Measurements from ENCODE around the gene ASTN2. TPM values are rescaled to one million over a fixed set of nuclear protein-coding genes. Genes with fewer than 3 reads are reported as not detected.

ASTN2 gene
- total and polyA plus RNA-seq, 2 donors (not counting 3 experiments of a cell fraction or from before 2014, with no cell fraction given) = 1.0 to 1.9 TPM

DNA sequence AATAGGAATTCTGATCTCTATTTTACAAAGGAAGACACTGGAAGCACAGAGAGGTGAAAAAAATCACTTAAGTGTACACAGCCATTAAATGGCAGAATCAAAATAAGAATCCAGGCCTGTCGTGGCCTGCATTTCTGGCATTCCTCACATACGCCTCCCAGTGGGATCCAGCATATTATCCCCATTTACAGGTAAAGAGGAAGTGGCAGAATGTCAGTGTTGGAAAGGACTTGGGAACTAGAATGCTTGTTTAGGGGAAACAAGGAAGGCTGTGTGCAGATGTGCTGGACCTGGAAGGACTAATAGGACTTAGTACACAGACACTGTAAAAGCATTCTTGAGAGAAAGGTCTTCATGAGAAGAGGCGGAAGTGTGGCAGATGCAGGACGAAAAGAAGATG is 486.0 kb downstream of the ASTN2 start:
- H3K27me3 ChIP-seq (ENCODE audit: control insufficient read depth in 2 of 2, insufficient read depth in 2 of 2, low read length in 2 of 2) = no peaks in the 10 kb centered on the region
- no peak overlapping the region for H3K4me2 ChIP-seq (ENCODE audit: insufficient read depth, low read length)
- intact Hi-C loops (cut with micrococcal nuclease) (no loop called here), dilution Hi-C loops (cut with MboI; ENCODE audit: extremely low pct_ligation_motif_present, low sequenced_read_pairs) (no loop called here)
- no peaks in the 10 kb centered on the region for H3K9me1 ChIP-seq (replicated peaks; ENCODE audit: control insufficient read depth, extremely low read depth, insufficient read depth, low read length)
- H3K4me1 ChIP-seq (ENCODE audit: control insufficient read depth, extremely low read depth, insufficient read depth, low read length) = no peaks in the 10 kb centered on the region
- no peak overlapping the region for H3K27ac ChIP-seq (ENCODE audit: insufficient read depth, low read depth, low read length)
- no peak for DNase-seq (ENCODE audit: low read depth, low spot score)
- H3K9me3 ChIP-seq (replicated peaks; ENCODE audit: control insufficient read depth, insufficient read depth, low read length) = peaks cover 5% of the 10 kb centered on the region
- no peak overlapping the region for H3K4me3 ChIP-seq (replicated peaks in 1 of 3; ENCODE audit: insufficient read depth in 1 of 3, low read depth in 1 of 3, low read length in 3 of 3)
- no peaks in the 10 kb centered on the region for H3K79me2 ChIP-seq (ENCODE audit: control insufficient read depth, insufficient read depth, low read length)
- no peaks in the 10 kb centered on the region for H4K20me1 ChIP-seq (replicated peaks; ENCODE audit: control insufficient read depth, extremely low read depth, insufficient read depth, low read length)
- TF ChIP-seq POLR2AphosphoS5 (IDR thresholded peaks at IDR 0.05; ENCODE audit: insufficient read depth, low read depth, low read length) (no peak), POLR2A (IDR thresholded peaks at IDR 0.05; ENCODE audit: low read depth, low read length) (no peak), EZH2 (IDR thresholded peaks at IDR 0.05; ENCODE audit: borderline replicate concordance, low read depth, low read length, severe bottlenecking) (no peak), JUN (IDR thresholded peaks at IDR 0.05; ENCODE audit: borderline replicate concordance, insufficient read depth, insufficient read length, low read depth) (no peak), MYC (IDR thresholded peaks at IDR 0.05; ENCODE audit: low read depth, low read length) (no peak), FOS (IDR thresholded peaks at IDR 0.05; ENCODE audit: borderline replicate concordance, insufficient read depth, low read length) (no peak), GATA2 (IDR thresholded peaks at IDR 0.05; ENCODE audit: insufficient read depth, insufficient read length, low read depth, low read length) (no peak), CTCF (IDR thresholded peaks at IDR 0.05; ENCODE audit: extremely low read depth in 1 of 2, insufficient read depth in 1 of 2, low read depth in 1 of 2, low read length in 2 of 2) (no peak), MAX (IDR thresholded peaks at IDR 0.05; ENCODE audit: insufficient read depth, insufficient read length) (no peak)
- no TSS peak for BruUV-seq (replicated peaks)
- CTCF ChIA-PET = no interaction called here
- POLR2A ChIA-PET = no interaction called here
- H3K36me3 ChIP-seq (ENCODE audit: control insufficient read depth in 2 of 2, extremely low read depth in 1 of 2, insufficient read depth in 2 of 2, low read length in 2 of 2) = no peaks in the 10 kb centered on the region
- H2AFZ ChIP-seq (ENCODE audit: low read depth, low read length) = no peak overlapping the region
- no peak overlapping the region for H3K9ac ChIP-seq (replicated peaks; ENCODE audit: extremely low read depth, insufficient read depth, low read length)
- FAIRE-seq = no peak

Data from endothelial cell of umbilical vein (primary cell).